GM21423 (cell line): ENCODE results near the gene LBHD2.
"Not testable (repeated sequence)": the region's sequence is repeated elsewhere in the genome, so short reads cannot be mapped to it uniquely, and the experiment has no call there.

Experiments used
- ATAC-seq: cut with Tn5 transposase; IDR thresholded peaks from one replicate; pipeline ENCODE4 v1.9.1; 2021; ENCODE audit warnings: mild to moderate bottlenecking, moderate library complexity; ENCODE audit not compliant: unreplicated experiment

LBHD2 gene

DNA sequence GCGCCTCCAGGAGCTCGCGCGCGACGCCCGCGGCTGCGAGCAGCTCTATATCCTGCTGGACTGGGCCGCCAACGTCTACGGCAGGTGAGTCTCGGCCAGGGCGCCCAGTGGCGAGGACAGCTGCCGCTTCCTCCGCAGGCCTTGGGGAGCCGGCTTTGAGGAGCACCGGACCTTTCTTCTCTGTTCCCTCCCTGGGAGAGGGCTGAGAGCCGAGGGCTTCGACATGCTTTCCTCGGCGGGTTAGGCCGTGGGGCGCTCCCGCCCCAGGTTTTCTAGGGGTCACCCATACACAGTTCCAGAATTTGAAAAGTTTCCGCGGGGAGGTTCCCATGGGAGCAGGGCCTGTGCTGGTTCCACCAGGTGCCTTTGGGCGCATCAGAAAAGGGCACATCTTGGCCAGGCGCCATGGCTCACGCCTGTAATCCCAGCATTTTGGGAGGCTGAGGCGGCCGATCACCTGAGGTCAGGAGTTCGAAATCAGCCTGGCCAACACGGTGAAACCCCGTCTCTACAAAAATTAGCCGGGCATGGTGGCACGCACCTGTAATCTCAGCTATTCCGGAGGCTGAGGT lies 18.8 kb downstream of the LBHD2 start:
- ATAC-seq, result no peak

DNA sequence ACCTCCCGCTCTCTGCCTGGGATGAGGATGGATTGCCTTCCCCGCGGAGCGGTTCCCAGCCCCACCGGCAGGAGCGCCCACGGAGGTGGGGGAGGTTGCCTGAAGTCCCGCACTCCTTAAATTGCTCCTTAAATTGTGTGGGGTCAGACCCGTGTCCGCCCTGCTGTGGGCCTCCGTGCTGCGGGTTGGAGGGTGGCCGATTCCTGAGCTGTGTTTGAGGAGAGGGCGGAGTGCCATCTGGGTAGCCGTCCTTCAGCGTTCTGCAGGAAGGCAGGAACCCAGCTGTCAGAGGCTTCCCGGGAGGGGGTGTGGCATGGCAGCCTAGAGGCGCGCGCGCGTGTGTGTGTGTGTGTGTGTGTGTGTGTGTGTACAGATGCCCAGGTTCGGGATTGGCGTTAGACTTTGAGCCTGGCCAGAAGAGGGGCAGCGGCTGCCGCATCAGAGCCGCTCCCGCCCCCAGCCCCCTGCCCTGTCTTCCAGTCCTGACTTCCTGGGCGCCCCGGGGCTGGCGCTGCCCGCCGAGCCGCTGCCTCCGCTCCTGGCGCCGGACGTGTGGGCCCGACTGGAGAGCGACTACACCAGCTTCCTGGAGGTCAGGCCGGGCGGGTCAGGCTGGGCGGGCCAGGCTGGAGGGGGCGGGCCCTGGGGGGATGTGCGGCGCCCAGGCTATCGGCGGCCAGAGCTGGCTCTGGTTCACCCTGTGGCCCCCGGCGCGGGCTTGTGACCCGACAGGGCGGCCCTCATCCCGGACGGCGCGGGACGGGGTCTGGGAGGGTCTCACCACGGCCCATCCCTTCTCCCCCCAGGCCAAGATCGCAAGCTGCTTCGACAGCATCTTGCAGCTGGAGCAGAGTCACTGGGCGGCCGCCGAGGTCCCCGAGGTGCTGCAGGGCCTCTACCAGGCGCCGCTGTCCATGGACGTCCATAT lies 19.7 kb downstream of the LBHD2 start:
- ATAC-seq, result no peak

DNA sequence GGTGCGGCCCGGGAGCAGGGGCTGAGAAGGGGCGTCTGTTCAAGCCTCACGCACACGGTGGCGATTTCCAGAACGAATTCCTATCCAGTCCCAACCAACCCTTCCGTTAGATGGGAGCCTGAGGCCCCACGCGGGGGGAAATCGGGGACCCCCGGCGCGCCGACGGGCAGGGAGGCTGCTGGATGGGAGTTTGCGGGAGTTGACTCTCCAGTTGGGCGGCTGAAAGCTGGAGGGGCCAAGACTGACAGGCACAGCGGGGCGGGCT lies 20.3 kb downstream of the LBHD2 start:
- no peak for ATAC-seq

DNA sequence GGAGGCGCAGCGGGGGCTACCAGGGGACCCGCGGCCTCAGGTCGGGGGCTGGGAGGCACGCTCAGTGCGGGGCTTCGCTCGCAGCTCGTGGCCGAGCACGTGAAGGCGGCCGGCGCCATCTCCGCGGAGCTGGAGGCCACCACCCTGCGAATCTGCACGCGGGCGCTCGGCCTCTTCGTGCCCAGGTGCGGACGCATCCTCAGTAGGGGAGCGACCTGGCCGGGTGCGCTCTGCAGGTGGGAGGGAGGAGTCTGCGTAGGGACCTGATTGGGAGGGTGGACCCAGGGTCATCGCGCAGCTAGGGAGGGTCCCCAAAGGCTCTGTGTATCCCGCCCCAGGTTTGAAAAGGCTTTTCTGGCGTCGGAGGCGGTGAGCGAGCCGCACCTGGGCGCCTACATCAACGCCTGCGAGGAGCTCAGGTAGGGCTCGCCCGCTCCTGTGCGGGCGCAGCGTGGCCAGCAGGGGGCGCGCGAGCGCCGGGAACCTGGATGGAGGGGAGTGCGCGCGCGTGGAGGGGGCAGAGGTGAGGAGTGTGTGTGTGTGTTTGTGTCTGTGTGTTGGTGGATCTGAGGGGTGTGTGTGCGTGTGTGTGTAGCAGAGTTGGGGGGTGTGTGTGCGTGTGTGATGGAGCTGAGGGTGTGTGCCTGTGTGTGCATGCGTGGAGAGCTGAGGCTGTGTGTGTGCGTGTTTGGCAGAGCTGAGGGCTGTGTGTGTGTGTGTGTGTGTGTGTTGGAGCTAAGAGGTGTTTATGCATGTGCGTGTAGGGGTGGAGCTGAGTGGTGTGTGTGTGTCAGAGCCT lies 20.8 kb downstream of the LBHD2 start:
- no peak for ATAC-seq

DNA sequence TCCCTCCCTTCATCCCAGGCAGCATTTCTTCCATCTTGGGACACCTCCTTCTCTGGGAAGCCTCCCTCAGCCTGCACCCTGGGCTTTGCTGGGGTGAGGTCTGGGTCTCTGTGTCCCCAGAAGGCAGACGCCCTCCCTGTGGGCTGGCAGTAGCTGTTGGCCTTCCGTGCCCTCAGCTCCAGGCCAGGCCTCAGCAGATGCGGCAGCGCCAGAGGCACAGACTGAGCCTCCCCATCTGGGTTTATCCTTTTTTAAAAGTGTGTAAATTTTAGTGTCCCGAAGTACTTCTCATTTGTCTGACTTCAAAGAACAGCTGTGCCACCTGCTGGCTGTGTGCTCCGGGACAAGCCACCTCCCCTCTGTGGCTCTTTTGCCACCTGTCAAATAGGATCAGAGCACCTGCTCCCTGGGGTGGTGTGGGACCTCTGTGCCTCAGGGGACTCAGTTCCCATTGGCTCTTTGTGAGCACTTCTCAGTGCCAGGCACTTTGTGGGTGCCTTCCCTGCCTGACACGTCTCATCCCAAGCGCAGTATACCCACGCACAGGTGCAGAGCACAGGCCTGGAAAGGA lies 21.7 kb downstream of the LBHD2 start:
- ATAC-seq, result no peak

DNA sequence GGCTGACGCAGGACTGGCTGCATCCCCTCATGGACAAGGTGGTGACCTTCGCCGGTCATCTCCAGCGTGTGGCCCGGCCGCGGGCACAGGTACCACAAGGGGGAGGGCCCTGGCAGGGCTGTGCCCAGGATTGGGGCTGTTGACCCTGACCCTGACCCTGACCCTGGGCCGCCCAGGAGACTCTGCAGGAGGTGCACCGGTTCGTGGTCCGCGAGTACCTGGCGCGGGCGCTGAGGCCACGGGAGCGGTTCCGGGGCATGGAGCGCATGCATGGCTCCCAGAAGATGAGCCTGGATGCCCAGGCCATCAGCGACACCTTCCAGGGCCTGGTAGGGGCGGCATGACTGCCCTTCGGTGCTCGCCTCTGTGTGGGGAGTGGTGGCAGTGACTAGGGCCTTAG lies 23.4 kb downstream of the LBHD2 start:
- ATAC-seq, result no peak

DNA sequence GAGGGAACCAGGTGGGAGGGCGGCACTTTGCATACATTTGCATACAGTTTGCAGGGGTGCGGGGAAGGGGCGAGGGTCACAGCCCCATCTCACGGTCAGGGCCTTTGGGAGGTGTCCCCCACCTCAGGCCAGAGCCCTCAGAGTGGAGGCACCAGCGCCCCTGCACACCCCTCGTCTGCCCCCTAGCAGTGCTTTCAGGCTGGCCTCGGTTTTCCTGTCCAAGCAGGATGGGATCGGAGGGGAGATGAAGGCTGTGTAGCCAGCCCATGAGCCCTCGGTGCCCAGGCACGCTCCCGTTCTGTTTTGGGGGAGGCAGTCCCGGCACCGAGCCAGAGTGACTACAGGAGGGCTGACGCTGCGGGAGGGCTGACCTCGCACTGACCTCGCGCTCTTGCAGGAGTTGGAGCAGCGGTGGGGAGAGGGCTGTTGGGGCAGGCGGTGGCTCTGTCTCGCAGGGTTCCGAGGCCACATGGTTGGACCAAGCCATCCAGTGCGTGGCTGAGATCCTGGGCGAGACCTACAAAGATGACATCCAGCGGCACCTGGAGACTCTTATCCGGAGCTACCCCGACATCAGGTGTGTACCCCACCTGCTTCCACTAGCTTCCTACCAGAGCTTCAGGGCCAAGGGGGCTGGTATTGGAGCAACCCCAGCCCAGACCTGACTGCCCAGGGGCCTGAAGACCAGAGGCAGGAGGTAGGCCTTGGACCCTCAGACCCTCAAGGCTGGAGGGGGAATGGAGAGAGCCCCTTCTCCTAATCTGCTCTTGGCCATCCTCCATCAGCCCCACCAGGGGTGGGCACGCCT lies 24.1 kb downstream of the LBHD2 start:
- no peak for ATAC-seq

DNA sequence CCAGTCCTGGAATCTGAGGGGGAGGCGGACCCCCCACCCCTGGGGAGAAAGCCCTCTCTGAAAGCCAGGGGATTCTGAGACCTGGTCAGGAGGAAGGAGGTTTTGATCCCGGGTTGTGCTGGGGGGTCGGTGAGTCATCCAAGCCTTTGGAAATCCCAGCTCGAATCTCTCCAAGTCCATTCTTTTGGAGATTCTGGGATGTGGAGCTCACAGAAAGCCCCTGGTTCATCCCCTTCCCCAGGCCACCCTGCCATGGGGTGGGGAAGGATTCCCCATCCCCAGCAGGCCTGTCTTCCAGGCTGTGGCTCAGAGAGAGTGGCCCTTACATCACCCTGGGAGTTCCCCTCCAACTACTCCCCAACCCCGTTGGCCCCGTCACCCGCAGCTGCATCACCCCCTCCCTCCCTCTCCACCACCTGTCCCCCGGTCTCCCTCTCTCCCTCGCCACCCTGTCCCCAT lies 24.8 kb downstream of the LBHD2 start:
- peak; percentile 32 for ATAC-seq

DNA sequence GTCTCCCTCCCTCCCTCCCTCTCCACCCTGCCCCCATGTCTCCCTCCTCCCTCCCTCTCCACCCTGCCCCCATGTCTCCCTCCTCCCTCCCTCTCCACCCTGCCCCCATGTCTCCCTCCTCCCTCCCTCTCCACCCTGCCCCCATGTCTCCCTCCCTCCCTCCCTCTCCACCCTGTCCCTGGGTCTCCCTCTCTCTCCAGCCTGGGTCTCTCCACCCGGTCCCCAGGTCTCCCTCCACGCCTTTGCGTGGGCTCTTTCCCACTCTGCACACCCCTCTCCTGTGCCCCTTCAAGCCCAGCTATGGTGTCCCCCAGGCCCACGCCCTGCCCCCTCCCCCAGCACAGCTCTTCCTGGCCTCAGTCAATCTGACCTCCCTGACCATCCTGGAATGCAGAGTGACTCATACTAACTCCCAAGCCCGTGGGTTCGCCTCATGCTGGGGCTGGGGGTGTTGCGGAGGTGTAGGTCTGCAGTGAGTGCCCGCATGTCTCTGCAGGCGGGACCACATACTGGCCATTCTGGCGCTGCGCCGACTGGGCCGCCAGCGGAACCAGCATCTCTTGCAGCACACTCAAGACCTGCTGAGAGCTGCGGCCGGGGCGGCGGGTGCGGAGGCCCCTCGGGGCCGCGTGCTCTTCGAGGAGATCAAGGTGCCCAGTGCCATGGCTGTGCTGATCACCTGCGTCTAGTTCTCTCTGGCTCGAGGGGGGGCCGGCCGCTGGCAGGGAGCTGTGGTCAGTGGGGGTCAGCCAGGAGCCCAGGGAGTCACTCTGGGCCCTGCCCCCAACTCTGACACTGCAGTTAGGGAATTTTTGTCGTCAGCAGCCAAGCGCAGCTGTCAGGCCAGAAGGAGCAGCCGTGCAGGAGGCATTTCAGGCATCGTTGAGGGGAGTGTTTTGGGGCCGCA lies 25.8 kb downstream of the LBHD2 start:
- no peak for ATAC-seq

DNA sequence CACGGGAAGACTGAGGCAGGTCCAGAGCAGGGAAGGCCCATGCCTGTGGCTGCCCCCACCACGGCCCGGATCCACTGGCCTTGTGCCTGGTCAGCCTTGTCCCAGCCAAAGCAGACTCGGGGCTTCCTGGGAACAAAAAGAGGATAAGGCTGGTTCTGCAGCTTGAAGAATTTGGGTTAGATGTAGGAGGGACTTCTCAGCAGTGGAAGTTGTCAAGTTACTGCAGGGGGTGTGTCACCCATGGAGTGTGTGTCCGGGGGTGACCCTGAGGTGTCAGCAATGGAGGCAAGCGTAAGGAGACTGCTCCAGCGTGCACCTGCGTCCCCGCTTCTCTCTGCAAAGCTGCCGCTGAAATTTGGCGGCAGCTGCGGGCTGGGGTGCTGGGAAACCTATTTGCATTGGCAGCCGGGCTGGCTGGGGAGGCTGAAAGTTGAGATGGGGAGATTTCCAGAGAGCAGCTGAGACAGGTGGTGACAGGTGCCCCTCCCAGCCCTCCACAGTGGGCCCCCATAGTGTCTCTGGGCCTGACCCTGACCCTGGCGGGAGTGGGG lies 26.7 kb downstream of the LBHD2 start:
- ATAC-seq, result no peak

DNA sequence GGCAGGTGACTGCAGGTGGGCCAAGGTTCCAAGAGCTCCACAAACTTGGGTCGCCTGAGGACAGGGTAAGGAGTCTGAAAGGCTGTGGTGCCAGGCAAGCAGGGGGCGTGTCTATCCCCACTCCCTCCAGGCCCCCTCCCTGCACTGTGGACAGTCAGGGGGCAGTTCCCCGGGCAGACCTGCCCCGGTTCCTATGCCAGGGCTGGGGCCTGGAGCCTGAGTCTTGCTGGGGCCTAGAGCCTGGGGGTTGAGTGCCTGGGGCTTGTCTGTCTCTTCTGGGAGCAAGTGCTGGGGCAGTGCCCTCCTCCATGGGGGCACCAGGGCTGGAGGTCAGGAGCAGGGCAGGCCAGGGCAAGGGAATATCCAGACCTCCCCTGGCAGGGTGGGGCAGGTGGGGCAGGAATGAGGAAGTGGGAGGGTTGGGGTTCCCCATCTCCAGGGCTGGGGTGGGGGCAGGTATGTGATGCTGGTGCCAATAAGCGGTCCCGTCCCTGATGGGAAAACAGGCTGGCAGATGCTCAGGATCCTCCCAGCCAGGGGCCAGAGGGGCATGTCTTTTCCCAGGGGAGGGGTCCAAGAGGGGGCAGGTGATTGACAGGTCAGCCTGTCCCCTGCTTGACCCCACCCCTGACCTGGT lies 27.3 kb downstream of the LBHD2 start:
- no peak for ATAC-seq

DNA sequence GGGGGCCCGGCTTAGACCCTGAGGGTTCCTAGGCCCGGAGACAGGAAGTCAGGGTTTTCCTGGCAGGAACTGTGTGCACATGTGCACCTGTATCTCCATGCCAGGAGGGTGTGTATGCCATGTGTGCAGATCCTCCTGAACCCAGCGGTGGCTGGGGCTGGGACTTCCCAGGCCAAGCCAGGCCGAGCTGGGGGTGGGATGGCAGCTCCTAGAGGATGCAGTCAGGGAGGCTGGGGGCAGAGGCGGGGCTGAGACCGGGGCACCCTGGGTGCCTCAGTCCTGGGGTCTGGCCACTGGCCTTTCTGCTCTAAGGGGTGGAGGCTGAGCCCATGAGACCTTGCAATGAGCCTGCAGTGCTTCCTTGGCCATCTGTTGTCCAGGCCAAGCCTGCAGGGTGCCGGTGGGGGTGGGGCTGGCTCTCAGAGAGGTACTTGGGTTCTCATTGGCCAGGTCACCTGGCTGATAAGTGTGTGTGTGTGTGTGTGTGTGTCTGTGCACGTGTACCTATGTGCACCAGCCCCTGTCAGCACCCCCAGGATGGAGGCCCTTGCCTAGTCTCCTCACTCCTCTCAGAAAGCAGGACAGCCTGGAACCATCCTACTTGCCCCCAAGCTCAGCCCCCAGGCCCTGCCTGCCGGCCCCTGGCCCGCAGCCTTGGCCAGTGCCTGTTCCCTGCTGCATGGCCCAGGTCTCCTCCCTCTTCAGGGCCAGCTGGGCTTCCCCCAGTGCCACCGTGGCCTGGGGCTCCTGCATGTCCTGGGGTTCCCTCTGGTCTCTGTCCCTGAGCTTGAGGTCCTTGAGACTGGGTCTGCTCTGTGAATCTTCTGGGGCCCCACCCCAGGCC lies 28.6 kb downstream of the LBHD2 start:
- no peak for ATAC-seq

DNA sequence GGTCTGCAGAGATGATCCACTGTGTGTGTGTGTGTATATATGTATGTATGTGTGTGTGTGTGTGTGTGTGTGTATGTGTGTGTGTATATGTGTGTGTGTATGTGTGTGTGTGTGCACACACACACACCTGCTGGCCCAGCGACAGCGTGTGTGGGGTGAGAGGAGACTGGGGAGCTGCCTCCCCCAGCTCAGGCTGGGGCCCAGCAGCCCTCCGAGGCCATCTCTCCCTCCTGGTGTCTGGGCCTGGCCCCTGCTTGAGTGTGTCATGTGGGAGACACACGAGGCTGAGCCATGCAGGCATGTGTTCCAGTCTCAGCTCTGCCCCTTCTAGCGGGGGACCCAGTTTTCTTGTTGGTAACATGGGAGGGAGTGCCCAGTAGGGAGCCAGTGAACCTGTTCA lies 29.3 kb downstream of the LBHD2 start:
- no peak for ATAC-seq

DNA sequence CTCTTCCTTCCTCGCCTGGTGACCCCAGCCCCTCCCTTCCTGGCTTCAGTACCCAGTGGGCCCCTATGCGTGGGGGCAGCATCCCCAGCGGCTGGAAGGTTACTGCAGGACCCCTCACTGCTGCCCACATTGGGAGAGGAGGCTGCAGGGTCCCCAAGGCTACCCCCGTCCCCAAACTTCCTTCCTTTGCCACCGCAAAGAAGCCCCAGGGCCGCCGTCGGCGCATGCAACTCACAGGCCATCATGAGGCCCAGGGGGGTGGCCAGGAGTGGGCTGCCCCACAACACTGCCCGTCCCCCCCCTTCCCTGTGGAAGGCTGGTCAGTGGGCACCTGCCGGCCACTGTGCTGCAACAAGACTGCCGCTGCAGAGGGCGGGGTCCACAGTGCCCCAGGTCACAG lies 29.8 kb downstream of the LBHD2 start:
- ATAC-seq, result no peak

DNA sequence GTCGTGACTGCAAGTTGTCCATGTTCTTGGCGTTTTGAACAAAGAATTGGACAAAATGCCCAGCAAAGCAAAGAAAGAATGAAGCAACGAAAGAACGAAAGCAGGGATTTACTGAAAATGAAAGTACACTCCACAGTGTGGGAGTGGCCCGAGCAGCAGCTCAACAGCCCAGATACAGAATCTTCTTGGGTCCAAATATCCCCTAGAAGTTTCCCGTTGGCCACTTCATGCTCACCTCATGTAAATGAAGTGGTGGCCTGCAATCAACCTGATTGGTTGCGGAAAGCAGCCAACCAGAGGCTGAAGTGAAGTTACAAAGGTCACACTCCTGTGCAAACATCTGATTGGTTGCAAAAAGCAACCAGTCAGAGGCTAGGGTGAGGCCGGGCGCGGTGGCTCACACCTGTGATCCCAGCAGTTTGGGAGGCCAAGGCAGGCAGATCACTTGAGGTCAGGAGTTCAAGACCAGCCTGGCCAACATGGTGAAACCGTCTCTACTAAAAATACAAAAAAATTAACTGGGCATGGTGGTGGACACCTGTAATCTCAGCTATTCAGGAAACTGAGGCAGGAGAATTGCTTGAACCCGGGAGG lies 31.2 kb downstream of the LBHD2 start:
- not testable (repeated sequence) for ATAC-seq

DNA sequence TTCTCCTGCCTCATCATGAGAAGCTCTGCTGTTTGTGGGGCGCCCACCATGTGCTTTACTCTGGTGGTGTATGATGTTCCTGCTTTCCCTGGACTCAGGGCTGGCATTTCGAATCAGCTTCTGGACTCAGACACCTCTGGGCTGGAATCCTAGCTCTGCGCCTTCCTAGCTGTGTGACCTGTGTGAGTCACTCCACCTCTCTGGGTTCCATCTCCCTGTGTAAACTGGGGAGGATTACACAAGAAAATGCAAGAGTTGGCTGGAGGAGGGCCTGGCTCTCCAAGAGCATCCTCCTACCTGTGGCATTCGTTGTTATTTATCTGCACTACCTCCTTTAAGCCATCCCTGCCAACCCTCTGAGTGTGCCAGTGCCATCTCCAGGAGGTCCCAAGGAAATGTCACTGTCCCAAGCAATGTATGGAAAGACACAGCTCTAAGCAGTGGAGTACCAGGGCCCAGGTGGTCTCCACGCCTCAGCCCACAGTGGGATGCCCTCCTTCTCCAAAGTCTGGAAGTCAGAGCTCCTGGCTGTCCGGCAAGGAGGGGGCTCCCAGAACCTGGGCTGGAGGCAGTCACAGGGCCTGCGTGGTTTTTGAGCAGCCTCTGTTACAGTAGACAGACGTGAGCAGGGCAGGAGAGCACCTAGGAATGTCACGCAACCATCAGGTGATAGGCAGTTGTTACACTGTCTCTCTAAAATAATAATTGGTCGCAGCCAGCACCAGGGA lies 32.0 kb downstream of the LBHD2 start:
- ATAC-seq, result no peak

DNA sequence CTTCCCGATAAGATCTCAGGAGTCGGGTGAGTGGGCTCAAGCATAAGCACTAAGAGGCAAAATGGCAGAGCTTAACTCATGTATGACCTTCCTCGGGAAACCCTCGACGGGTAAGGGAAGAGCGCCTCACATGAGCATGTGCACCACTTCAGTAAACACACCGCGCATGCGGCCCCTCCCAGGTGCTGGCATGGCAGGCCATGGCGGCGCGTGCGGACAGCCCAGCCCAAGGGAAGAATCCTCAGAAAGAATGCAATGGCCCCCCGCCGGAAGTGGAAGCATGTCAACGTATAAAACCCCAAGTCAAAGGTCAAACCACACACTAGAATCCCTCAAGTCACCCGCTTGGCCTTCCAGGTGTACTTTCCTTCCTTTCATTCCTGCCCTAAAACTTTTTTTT lies 32.6 kb downstream of the LBHD2 start:
- no peak for ATAC-seq
